OCI-LY1 (cell line): ENCODE measurements around the gene FRMD4A.

Experiments used
- H2AFZ ChIP-seq: fragments of 200-600 bp; sonication (generic), shearing (Covaris generic); 2 replicates; pipeline ENCODE4 v1.6.0; 2014; ENCODE audit warnings: antibody characterized with exemption, mild to moderate bottlenecking, low read length
- H3F3A ChIP-seq: fragments of 200-600 bp; sonication (generic), shearing (Covaris generic); 2 replicates; pipeline ENCODE4 v1.6.0; 2014; ENCODE audit warnings: mild to moderate bottlenecking, antibody characterized with exemption, low read length, moderate library complexity; ENCODE audit not compliant: insufficient read depth
- H3K27ac ChIP-seq: fragments of 200-600 bp; sonication (generic); 2 replicates; pipeline ENCODE4 v1.5.1; 2014; ENCODE audit warnings: low read length, mixed run types, mild to moderate bottlenecking, low read depth; ENCODE audit not compliant: poor library complexity, severe bottlenecking
- H3K27me3 ChIP-seq: fragments of 200-600 bp; sonication (generic); 2 replicates; pipeline ENCODE4 v1.6.0; 2014; ENCODE audit warnings: antibody characterized with exemption, mild to moderate bottlenecking, low read length, moderate library complexity; ENCODE audit not compliant: insufficient read depth
- H3K36me3 ChIP-seq: fragments of 200-600 bp; sonication (generic); 2 replicates; pipeline ENCODE4 v1.6.1; 2014; ENCODE audit warnings: mild to moderate bottlenecking, antibody characterized with exemption, low read length, moderate library complexity, mixed read lengths; ENCODE audit not compliant: insufficient read depth
- H3K4me1 ChIP-seq: fragments of 200-600 bp; sonication (generic); 2 replicates; pipeline ENCODE4 v1.5.1; 2014; ENCODE audit warnings: mild to moderate bottlenecking, low read length, moderate library complexity; ENCODE audit not compliant: insufficient read depth, severe bottlenecking
- H3K4me2 ChIP-seq: fragments of 200-600 bp; sonication (generic), shearing (Covaris generic); 2 replicates; pipeline ENCODE4 v1.6.1; 2014; ENCODE audit warnings: low read length
- H3K4me3 ChIP-seq: fragments of 200-600 bp; sonication (generic); 2 replicates; pipeline ENCODE4 v1.5.1; 2014; ENCODE audit warnings: low read length, low read depth, mild to moderate bottlenecking, mixed read lengths; ENCODE audit not compliant: poor library complexity, severe bottlenecking
- H3K79me2 ChIP-seq: fragments of 200-600 bp; shearing (Covaris generic); 2 replicates; pipeline ENCODE4 v1.6.1; 2016; ENCODE audit warnings: mixed run types, low read length, mixed read lengths; ENCODE audit not compliant: insufficient read depth
- H3K9ac ChIP-seq: fragments of 200-600 bp; sonication (generic), shearing (Covaris generic); 2 replicates; pipeline ENCODE4 v1.6.1; 2014; ENCODE audit warnings: mild to moderate bottlenecking, low read length, mixed read lengths
- H3K9me2 ChIP-seq: fragments of 200-600 bp; sonication (generic), shearing (Covaris generic); 2 replicates; pipeline ENCODE4 v1.6.1; 2014; ENCODE audit warnings: low read depth, mild to moderate bottlenecking, low read length, mixed read lengths
- H3K9me3 ChIP-seq: fragments of 200-600 bp; shearing (Covaris generic); 2 replicates; pipeline ENCODE4 v1.6.1; 2014; ENCODE audit warnings: low read length, mixed read lengths
- H4K20me1 ChIP-seq: fragments of 200-600 bp; sonication (generic), shearing (Covaris generic); 2 replicates; pipeline ENCODE4 v1.6.0; 2016; ENCODE audit warnings: mild to moderate bottlenecking, low read length; ENCODE audit not compliant: insufficient read depth
- EZH2 ChIP-seq: fragments of 200-600 bp; sonication (generic), shearing (Covaris generic); IDR thresholded peaks from 2 replicates; pipeline ENCODE4 v1.8.0; 2017; ENCODE audit warnings: borderline replicate concordance, mixed run types, mild to moderate bottlenecking, antibody characterized with exemption, low read length, moderate library complexity, mixed read lengths
- TF ChIP-seq, protein P1 (sequence below): fragments of 200-600 bp; sonication (generic), shearing (Covaris generic); IDR thresholded peaks from 2 replicates; pipeline ENCODE4 v1.5.1; 2017; ENCODE audit warnings: mild to moderate bottlenecking, antibody characterized with exemption, low read length, moderate library complexity, mixed read lengths

Gene FRMD4A

DNA sequence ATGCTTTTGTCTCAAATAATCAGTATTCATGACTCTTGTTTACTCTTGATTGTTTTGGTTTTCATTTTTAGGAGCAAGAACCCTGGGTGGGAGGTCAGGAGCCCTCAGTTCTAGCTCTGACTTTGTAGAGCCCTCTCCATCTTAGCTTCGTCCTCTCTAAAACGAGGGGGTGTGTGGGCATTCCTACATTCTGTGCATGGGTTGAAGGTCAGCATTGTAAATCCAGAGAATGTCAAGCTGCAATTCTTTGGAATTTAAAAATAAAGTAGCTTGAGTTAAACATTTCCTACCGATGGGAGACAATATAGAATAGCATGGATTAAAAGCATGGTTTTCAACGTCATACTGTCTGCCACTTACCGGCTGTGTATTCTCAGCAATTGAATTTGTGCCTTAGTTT, 615.6 kb downstream of the FRMD4A start:
- no peaks in the 10 kb centered on the region for H3K27me3 ChIP-seq
- no peak overlapping the region for H3K9ac ChIP-seq
- no peaks in the 10 kb centered on the region for H3K4me1 ChIP-seq
- no peaks in the 10 kb centered on the region for H3K79me2 ChIP-seq
- no peak overlapping the region for H2AFZ ChIP-seq
- no peaks in the 10 kb centered on the region for H3K9me3 ChIP-seq
- H3K36me3 ChIP-seq, result no peaks in the 10 kb centered on the region
- no peaks in the 10 kb centered on the region for H3K9me2 ChIP-seq
- H3K4me3 ChIP-seq, result no peak overlapping the region
- H3K4me2 ChIP-seq, result no peak overlapping the region
- TF ChIP-seq EZH2, result no peak
- TF ChIP-seq, protein P1, sequence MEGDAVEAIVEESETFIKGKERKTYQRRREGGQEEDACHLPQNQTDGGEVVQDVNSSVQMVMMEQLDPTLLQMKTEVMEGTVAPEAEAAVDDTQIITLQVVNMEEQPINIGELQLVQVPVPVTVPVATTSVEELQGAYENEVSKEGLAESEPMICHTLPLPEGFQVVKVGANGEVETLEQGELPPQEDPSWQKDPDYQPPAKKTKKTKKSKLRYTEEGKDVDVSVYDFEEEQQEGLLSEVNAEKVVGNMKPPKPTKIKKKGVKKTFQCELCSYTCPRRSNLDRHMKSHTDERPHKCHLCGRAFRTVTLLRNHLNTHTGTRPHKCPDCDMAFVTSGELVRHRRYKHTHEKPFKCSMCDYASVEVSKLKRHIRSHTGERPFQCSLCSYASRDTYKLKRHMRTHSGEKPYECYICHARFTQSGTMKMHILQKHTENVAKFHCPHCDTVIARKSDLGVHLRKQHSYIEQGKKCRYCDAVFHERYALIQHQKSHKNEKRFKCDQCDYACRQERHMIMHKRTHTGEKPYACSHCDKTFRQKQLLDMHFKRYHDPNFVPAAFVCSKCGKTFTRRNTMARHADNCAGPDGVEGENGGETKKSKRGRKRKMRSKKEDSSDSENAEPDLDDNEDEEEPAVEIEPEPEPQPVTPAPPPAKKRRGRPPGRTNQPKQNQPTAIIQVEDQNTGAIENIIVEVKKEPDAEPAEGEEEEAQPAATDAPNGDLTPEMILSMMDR, result no peak
- H3F3A ChIP-seq, result no peaks in the 10 kb centered on the region
- H4K20me1 ChIP-seq, result no peaks in the 10 kb centered on the region
- no peak overlapping the region for H3K27ac ChIP-seq

DNA sequence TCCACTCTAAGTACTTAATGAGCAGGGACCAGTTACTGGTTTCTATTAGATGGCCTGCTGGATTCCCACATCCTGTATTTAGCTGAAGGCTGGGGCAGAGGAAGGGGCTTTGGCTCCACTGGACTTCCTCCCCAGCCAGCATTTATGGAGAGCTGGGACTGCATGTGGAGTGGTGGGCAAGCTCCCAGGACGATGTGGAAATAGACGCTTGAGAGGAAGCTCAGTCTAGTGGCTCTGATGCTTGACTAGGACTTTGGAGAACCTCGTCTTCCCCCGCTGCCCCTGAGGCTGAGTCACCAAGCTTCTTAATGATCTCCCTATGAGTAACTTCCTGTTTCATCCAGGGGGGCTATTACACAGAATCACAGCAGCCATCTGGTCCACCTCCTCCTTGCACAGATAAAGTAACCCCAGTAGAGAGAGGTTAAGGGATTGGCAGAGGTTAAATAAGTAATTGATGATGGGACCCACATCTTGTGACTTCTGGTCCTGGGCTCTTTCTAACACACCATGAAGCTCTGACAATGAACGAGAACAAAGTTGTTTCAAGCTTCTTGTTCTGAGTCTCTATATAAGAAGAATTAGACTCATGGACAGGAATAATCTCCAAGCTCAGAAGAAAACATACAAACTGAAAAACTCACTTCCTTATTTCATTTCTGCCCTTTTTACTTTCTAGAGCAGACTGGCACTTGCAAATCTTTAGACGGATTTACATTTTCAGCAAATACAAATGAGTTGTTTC, 617.7 kb downstream of the FRMD4A start:
- H3K27ac ChIP-seq, result no peak overlapping the region
- no peak overlapping the region for H3K9ac ChIP-seq
- no peaks in the 10 kb centered on the region for H3K9me2 ChIP-seq
- H3F3A ChIP-seq, result no peaks in the 10 kb centered on the region
- no peaks in the 10 kb centered on the region for H3K79me2 ChIP-seq
- H4K20me1 ChIP-seq, result no peaks in the 10 kb centered on the region
- no peak overlapping the region for H2AFZ ChIP-seq
- H3K36me3 ChIP-seq, result no peaks in the 10 kb centered on the region
- H3K9me3 ChIP-seq, result no peaks in the 10 kb centered on the region
- no peak overlapping the region for H3K4me2 ChIP-seq
- no peak overlapping the region for H3K4me3 ChIP-seq
- H3K4me1 ChIP-seq, result no peaks in the 10 kb centered on the region
- H3K27me3 ChIP-seq, result no peaks in the 10 kb centered on the region
- TF ChIP-seq EZH2, result no peak
- TF ChIP-seq, protein P1, result no peak

DNA sequence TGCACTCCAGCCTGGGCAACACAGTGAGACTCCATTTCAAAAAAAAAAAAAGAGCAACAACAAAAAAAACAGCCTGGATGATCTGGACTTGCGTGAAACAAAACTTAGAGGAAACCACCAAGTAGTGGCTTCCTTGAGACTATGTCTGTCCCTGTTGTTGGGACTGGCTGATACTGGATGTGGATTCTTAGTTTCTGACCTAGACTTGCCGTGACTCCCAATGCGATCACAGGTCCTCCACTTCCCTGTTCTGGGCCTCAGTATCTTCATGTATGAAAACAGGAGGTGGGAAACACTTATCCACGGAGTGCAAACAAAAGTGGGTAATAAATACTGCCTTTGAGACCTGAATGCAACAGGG, 618.3 kb downstream of the FRMD4A start:
- Histone ChIP-seq H2AFZ (no peak overlapping the region), H4K20me1 (no peaks in the 10 kb centered on the region), H3K9me3 (no peaks in the 10 kb centered on the region), H3K27ac (no peak overlapping the region), H3K9ac (no peak overlapping the region), H3K79me2 (no peaks in the 10 kb centered on the region), H3K4me2 (no peak overlapping the region), H3K9me2 (no peaks in the 10 kb centered on the region), H3K36me3 (no peaks in the 10 kb centered on the region), H3F3A (no peaks in the 10 kb centered on the region), H3K4me3 (no peak overlapping the region), H3K4me1 (no peaks in the 10 kb centered on the region), H3K27me3 (no peaks in the 10 kb centered on the region)
- TF ChIP-seq, protein P1, result no peak
- TF ChIP-seq EZH2, result no peak
